Muscle layer of duodenum (tissue), 2 donors: ENCODE results near the gene TEX22.

Experiments
- H3K27ac ChIP-seq: one replicate; pipeline ENCODE4 v1.7.0; 2013; ENCODE audit warnings: mild to moderate bottlenecking, low read length
- H3K27me3 ChIP-seq: one replicate; pipeline ENCODE4 v1.7.0; 2013; ENCODE audit warnings: low read depth, mild to moderate bottlenecking, control low read depth, low read length
- H3K36me3 ChIP-seq, 2 donors: one replicate each; pipeline ENCODE4 v1.7.0; 2013; ENCODE audit warnings: low read length in 2 of 2, control low read depth in 1 of 2, mild to moderate bottlenecking in 1 of 2; ENCODE audit not compliant: insufficient read depth in 2 of 2, control insufficient read depth in 1 of 2
- H3K4me1 ChIP-seq, 2 donors: one replicate each; pipeline ENCODE4 v1.7.0; 2013; ENCODE audit warnings: low read length in 2 of 2, mild to moderate bottlenecking in 2 of 2, control low read depth in 1 of 2, moderate library complexity in 1 of 2; ENCODE audit not compliant: insufficient read depth in 2 of 2, control insufficient read depth in 1 of 2
- H3K4me3 ChIP-seq, 2 donors: one replicate each; pipeline ENCODE4 v1.7.0; 2013; ENCODE audit warnings: low read length in 2 of 2, low read depth in 1 of 2, mild to moderate bottlenecking in 1 of 2
- H3K9me3 ChIP-seq, 2 donors: one replicate each; pipeline ENCODE4 v1.7.0; 2013; ENCODE audit warnings: low read length in 2 of 2, control low read depth in 1 of 2, mild to moderate bottlenecking in 1 of 2; ENCODE audit not compliant: control insufficient read depth in 1 of 2
- donor health status: healthy.

Gene TEX22

DNA sequence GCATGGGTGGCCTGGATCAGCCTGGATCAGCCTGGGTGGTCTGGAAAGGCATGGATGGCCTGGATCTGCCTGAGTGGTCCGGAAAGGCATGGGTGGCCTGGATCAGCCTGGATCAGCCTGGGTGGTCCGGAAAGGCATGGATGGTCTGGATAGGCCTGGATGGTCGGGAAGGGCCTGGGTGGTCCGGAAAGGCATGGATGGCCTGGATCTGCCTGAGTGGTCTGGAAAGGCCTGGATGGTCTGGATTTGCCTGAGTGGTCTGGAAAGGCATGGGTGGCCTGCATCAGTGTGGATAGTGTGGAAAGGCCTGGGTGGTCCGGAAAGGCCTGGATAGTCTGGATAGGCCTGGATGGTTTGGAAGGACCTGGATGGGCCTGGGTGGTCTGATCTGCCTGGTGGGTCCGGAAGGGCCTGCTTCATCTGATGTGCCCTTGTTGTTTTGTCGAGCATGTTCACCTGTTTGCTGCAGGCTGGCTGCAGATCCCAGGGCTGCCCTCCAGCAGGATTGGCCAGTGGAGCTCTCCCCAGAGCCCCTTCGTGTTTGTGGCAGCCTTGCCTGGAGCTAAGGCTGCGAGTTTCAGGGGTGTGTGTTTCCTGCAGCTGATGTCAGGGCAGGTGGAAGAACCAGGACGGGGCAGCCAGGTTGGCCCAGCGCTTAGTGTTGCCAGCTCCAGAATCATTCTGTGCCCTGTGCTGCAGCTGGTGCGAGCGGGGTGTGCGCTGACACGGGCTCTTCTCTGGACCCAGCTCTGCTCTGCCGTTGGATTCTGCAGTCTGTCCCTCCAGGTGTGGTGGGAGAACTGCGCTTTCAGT is 19.3 kb upstream of the TEX22 start:
- Histone ChIP-seq H3K4me3 (no peak overlapping the region), H3K9me3 (no peaks in the 10 kb centered on the region), H3K27me3 (no peaks in the 10 kb centered on the region), H3K4me1 (no peaks in the 10 kb centered on the region), H3K36me3 (peaks cover 0 to 43% of the 10 kb centered on the region in 2 donors), H3K27ac (no peak overlapping the region)

GRCh38 chr14:105379946-105380345 is 18.4 kb upstream of the TEX22 start:
- H3K27ac ChIP-seq: no peak overlapping the region
- H3K4me3 ChIP-seq: no peak overlapping the region
- no peaks in the 10 kb centered on the region for H3K4me1 ChIP-seq
- H3K27me3 ChIP-seq: no peaks in the 10 kb centered on the region
- H3K36me3 ChIP-seq: peaks cover 0 to 52% of the 10 kb centered on the region in 2 donors
- no peaks in the 10 kb centered on the region for H3K9me3 ChIP-seq

- H3K27ac ChIP-seq: no peak overlapping the region
- no peak overlapping the region for H3K4me3 ChIP-seq
- no peaks in the 10 kb centered on the region for H3K9me3 ChIP-seq
- H3K4me1 ChIP-seq: no peaks in the 10 kb centered on the region
- peaks cover 0 to 60% of the 10 kb centered on the region in 2 donors for H3K36me3 ChIP-seq
- no peaks in the 10 kb centered on the region for H3K27me3 ChIP-seq
These were observed 17.6 kb upstream of the TEX22 start for GRCh38 chr14:105380756-105381155.

GRCh38 chr14:105381446-105382342 is 16.6 kb upstream of the TEX22 start:
- H3K27ac ChIP-seq: no peak overlapping the region
- H3K4me1 ChIP-seq: no peaks in the 10 kb centered on the region
- no peak overlapping the region for H3K4me3 ChIP-seq
- H3K36me3 ChIP-seq: peaks cover 0 to 63% of the 10 kb centered on the region in 2 donors
- no peaks in the 10 kb centered on the region for H3K27me3 ChIP-seq
- H3K9me3 ChIP-seq: no peaks in the 10 kb centered on the region

- Histone ChIP-seq H3K36me3 (peaks cover 0 to 71% of the 10 kb centered on the region in 2 donors), H3K4me3 (no peak overlapping the region)
These were observed 15.8 kb upstream of the TEX22 start for GRCh38 chr14:105382343-105383082.

DNA sequence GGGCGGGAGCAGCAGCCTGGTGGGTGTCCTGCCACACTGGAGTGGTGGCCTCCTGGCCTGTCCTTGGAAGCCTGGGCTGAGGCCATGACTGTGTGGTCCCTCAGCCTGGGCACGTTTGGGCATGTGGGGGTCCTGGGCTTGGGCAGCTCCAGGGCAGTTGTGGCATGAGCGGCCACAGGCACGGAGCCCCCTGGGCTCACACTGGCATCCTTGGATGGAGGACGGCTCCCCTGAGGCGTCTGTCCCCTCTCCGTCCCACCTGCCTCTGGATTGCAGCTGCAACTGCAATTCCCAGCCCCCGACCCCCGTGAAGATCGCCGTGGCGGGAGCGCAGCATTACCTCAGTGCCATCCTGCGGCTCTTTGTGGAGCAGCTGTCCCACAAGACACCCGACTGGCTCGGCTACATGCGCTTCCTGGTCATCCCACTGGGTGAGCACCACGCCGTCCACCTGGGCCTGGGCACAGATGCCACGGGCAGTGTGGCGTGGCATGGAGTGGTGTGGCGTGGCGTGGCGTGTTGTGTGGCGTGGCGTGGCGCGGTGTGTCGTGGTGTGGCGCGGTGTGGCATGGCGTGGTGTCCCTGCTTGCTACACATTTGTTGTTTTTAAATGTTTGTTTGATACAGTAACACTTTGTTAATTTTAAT is 15.1 kb upstream of the TEX22 start:
- H3K36me3 ChIP-seq: peaks cover 0 to 74% of the 10 kb centered on the region in 2 donors
- H3K27me3 ChIP-seq: no peaks in the 10 kb centered on the region
- H3K9me3 ChIP-seq: no peaks in the 10 kb centered on the region
- no peak overlapping the region for H3K27ac ChIP-seq
- H3K4me3 ChIP-seq: no peak overlapping the region
- H3K4me1 ChIP-seq: no peaks in the 10 kb centered on the region

More at GRCh38 chr14:105382343-105383082, 15.8 kb upstream of the TEX22 start:
- Histone ChIP-seq H3K4me1 (no peaks in the 10 kb centered on the region), H3K27ac (no peak overlapping the region), H3K27me3 (no peaks in the 10 kb centered on the region), H3K9me3 (no peaks in the 10 kb centered on the region)

DNA sequence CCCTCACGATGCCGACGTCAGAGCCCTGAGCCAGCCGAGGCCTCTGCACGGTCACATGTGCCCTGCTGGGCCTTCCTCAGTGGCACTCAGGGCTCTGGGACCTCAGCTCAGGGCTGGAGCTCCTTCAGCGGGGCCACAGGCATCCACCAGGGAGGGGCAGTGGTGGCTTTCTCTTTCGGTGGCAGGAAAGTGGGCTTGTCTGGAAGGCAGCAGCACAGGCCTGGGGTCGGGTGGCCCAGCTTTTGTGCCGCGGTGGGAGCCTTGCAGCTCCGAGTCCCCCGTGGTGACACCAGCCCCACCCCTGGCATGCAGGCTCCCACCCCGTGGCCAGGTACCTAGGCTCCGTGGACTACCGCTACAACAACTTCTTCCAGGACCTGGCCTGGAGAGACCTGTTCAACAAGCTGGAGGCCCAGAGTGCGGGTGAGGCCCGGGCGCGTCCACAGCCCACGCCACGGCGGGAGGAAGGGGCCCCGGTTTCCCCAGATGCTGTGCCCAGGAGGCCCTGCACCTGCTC is 14.2 kb upstream of the TEX22 start:
- Histone ChIP-seq H3K27me3 (no peaks in the 10 kb centered on the region), H3K4me3 (no peak overlapping the region), H3K36me3 (peaks cover 0 to 79% of the 10 kb centered on the region in 2 donors), H3K27ac (no peak overlapping the region), H3K4me1 (no peaks in the 10 kb centered on the region), H3K9me3 (no peaks in the 10 kb centered on the region)

- Histone ChIP-seq H3K36me3 (peaks cover 0 to 74% of the 10 kb centered on the region in 2 donors), H3K4me1 (peaks cover 0 to 5% of the 10 kb centered on the region in 2 donors), H3K4me3 (no peak overlapping the region), H3K9me3 (no peaks in the 10 kb centered on the region), H3K27ac (no peak overlapping the region), H3K27me3 (no peaks in the 10 kb centered on the region)
These were observed 13.6 kb upstream of the TEX22 start for GRCh38 chr14:105384605-105385321.

GRCh38 chr14:105385322-105385637 is 13.1 kb upstream of the TEX22 start:
- no peaks in the 10 kb centered on the region for H3K27me3 ChIP-seq
- peaks cover 0 to 69% of the 10 kb centered on the region in 2 donors for H3K36me3 ChIP-seq
- no peak overlapping the region for H3K4me3 ChIP-seq
- H3K9me3 ChIP-seq: no peaks in the 10 kb centered on the region
- peaks cover 0 to 10% of the 10 kb centered on the region in 2 donors for H3K4me1 ChIP-seq
- no peak overlapping the region for H3K27ac ChIP-seq

GRCh38 chr14:105385698-105386365 is 12.5 kb upstream of the TEX22 start:
- Histone ChIP-seq H3K27ac (no peak overlapping the region), H3K36me3 (peaks cover 0 to 66% of the 10 kb centered on the region in 2 donors), H3K4me3 (no peak overlapping the region)

More at GRCh38 chr14:105385698-105386365, 12.5 kb upstream of the TEX22 start:
- Histone ChIP-seq H3K4me1 (peaks cover 0 to 16% of the 10 kb centered on the region in 2 donors), H3K9me3 (no peaks in the 10 kb centered on the region), H3K27me3 (no peaks in the 10 kb centered on the region)
